Osteocyte (in vitro differentiated cells): ENCODE measurements around the gene CD55. TPM values are rescaled to one million over a fixed set of nuclear protein-coding genes. Genes with fewer than 3 reads are reported as not detected.

Experiments used
- DNase-seq: peaks from one replicate; pipeline ENCODE4 v3.0.0; 2021; ENCODE audit warnings: mixed read lengths; ENCODE audit not compliant: unreplicated experiment; ENCODE audit errors: extremely low spot score
- H3K27ac Mint-ChIP-seq: one replicate; pipeline ENCODE4 v1.8.0; 2021; ENCODE audit warnings: mild to moderate bottlenecking, mixed read lengths; ENCODE audit not compliant: unreplicated experiment
- H3K27me3 Mint-ChIP-seq: one replicate; pipeline ENCODE4 v1.8.0; 2021; ENCODE audit warnings: mixed read lengths; ENCODE audit not compliant: unreplicated experiment
- H3K36me3 Mint-ChIP-seq: one replicate; pipeline ENCODE4 v1.8.0; 2021; ENCODE audit warnings: mixed read lengths; ENCODE audit not compliant: unreplicated experiment
- H3K4me1 Mint-ChIP-seq: one replicate; pipeline ENCODE4 v1.8.0; 2021; ENCODE audit warnings: mixed read lengths; ENCODE audit not compliant: unreplicated experiment
- H3K4me3 Mint-ChIP-seq: one replicate; pipeline ENCODE4 v1.8.0; 2021; ENCODE audit warnings: mild to moderate bottlenecking, moderate library complexity, mixed read lengths; ENCODE audit not compliant: unreplicated experiment
- H3K9me3 Mint-ChIP-seq: one replicate; pipeline ENCODE4 v1.8.0; 2021; ENCODE audit warnings: mixed read lengths; ENCODE audit not compliant: unreplicated experiment
- total RNA-seq: library from RNA; stranded (reverse); gene quantifications from 2 replicates; pipeline ENCODE4 v1.2.1, GENCODE V29; 2021
- TF ChIP-seq, protein P1 (sequence below): fragments of 200-600 bp; sonication (generic); IDR thresholded peaks from 2 replicates; pipeline ENCODE4 v1.5.0; 2021; ENCODE audit warnings: antibody characterized with exemption, mild to moderate bottlenecking, moderate library complexity

CD55 gene
- total RNA-seq, 1 donor from 2014 or later = 3.3 TPM

GRCh38 chr1:207401578-207401977, 80.1 kb downstream of the CD55 start:
- no peak overlapping the region for H3K27ac Mint-ChIP-seq
- DNase-seq = no peak
- H3K4me1 Mint-ChIP-seq = no peaks in the 10 kb centered on the region
- no peaks in the 10 kb centered on the region for H3K36me3 Mint-ChIP-seq
- H3K27me3 Mint-ChIP-seq = peaks cover 7% of the 10 kb centered on the region
- no peaks in the 10 kb centered on the region for H3K9me3 Mint-ChIP-seq
- TF ChIP-seq, protein P1, sequence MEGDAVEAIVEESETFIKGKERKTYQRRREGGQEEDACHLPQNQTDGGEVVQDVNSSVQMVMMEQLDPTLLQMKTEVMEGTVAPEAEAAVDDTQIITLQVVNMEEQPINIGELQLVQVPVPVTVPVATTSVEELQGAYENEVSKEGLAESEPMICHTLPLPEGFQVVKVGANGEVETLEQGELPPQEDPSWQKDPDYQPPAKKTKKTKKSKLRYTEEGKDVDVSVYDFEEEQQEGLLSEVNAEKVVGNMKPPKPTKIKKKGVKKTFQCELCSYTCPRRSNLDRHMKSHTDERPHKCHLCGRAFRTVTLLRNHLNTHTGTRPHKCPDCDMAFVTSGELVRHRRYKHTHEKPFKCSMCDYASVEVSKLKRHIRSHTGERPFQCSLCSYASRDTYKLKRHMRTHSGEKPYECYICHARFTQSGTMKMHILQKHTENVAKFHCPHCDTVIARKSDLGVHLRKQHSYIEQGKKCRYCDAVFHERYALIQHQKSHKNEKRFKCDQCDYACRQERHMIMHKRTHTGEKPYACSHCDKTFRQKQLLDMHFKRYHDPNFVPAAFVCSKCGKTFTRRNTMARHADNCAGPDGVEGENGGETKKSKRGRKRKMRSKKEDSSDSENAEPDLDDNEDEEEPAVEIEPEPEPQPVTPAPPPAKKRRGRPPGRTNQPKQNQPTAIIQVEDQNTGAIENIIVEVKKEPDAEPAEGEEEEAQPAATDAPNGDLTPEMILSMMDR = no peak
- H3K4me3 Mint-ChIP-seq = no peak overlapping the region

DNA sequence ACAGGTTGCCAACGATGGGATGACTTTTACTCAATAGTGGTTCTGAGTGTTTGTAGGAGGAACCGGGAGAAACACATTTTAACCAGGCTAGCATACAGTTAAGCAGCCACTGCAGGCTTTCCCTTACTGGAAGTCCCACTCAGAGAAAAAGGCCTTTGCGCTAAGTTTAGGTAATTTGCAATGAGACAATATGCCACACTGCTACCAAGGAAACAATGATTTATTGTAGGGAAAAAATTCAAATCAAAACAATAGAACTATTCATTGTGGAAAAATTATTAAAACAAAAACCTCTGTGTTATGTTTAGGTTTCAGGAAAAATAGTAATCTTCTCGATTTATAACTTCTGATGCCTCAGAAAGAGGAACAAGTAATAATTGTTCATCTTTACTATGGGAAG, 81.3 kb downstream of the CD55 start:
- Mint-ChIP-seq H3K4me1 (no peaks in the 10 kb centered on the region), H3K9me3 (no peaks in the 10 kb centered on the region), H3K4me3 (no peak overlapping the region), H3K27ac (no peak overlapping the region), H3K36me3 (no peaks in the 10 kb centered on the region), H3K27me3 (peaks cover 8% of the 10 kb centered on the region)
- TF ChIP-seq, protein P1 = no peak
- DNase-seq = no peak

DNA sequence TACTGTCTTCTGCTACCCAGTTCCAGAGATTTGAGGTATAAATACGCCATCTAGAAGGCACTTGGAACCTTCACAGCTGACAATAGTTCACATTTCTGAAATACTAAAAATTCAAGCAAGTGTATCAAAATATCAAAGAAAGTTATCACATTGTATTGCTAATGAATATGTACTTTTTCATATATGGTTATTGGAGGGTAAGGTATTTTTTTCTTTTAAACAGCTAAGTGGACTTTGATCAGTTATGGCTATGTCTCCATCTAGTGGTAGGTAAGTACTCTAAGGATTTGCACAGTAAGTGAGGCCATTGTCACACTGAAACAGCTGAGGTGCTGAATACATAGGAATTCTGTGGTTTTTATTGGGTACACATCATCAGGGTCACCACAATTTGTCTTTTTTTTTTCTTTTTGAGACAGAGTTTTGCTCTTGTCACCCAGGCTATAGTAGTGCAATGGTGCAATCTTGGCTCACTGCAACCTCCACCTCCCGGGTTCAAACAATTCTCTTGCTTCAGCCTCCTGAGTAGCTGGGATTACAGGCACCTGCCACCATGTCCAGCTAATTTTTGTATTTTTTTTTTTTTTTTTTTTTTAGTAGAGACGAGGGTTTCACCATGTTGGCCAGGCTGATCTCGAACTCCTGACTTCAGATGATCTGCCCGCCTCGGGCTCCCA, 83.5 kb downstream of the CD55 start:
- DNase-seq = no peak
- H3K4me3 Mint-ChIP-seq = no peak overlapping the region
- no peak overlapping the region for H3K27ac Mint-ChIP-seq
- no peaks in the 10 kb centered on the region for H3K9me3 Mint-ChIP-seq
- TF ChIP-seq, protein P1 = peak; percentile 82
- peaks cover 8% of the 10 kb centered on the region for H3K27me3 Mint-ChIP-seq
- H3K36me3 Mint-ChIP-seq = no peaks in the 10 kb centered on the region
- H3K4me1 Mint-ChIP-seq = no peaks in the 10 kb centered on the region

DNA sequence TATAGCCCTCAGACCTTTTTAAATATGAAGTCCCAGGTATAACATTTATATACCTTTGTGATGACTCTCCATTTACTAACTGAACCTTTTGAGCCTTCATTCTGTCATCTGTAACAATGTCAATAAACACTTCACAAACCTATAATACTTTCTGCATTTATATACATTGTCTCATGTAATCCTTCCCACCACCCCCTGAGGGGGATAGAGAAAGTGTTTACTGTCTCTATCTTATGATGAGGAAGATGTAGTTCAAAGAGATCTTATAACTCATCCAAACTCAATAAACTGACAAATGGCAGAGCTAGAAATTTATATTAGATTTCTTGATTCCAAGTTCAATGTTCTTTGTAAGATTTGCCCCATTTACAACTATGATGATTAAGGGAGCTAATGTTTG, 84.3 kb downstream of the CD55 start:
- no peak overlapping the region for H3K4me3 Mint-ChIP-seq
- TF ChIP-seq, protein P1 = no peak

DNA sequence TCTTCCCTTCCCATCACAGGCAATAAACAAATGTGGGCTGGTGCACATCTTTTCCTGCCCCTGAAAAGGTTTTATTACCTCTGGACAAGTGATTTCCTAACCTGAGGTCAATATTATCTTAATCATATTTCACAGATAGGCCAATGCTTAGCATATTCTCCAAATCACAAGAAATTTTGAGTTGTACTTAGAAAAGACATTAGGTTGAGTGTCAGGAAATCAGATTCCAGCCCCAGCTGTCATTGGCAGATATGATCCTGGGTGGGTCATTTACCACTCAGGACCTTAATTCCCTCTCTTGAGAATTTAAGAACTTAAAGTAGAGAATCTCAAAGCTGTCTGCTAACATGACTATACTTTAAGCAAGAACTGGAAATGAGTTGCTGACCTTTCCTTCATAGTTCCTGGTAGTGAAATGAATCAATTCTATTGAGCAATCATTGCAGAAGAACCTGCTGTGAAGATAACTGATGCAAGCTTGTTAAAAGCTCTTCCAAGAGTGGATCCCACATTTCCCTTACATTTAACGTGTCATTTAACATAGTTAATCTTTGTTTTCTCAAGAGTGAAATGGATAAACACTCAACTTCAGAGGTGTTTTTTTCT, 86.3 kb downstream of the CD55 start:
- TF ChIP-seq, protein P1 = no peak
- H3K4me1 Mint-ChIP-seq = no peaks in the 10 kb centered on the region
- no peaks in the 10 kb centered on the region for H3K9me3 Mint-ChIP-seq
- DNase-seq = no peak
- H3K36me3 Mint-ChIP-seq = no peaks in the 10 kb centered on the region
- H3K4me3 Mint-ChIP-seq = no peak overlapping the region
- no peak overlapping the region for H3K27ac Mint-ChIP-seq
- H3K27me3 Mint-ChIP-seq = peaks cover 8% of the 10 kb centered on the region

More for the DNA sequence above, 84.3 kb downstream of the CD55 start:
- no peaks in the 10 kb centered on the region for H3K36me3 Mint-ChIP-seq
- no peaks in the 10 kb centered on the region for H3K4me1 Mint-ChIP-seq
- H3K27me3 Mint-ChIP-seq = peaks cover 8% of the 10 kb centered on the region
- no peak overlapping the region for H3K27ac Mint-ChIP-seq
- H3K9me3 Mint-ChIP-seq = no peaks in the 10 kb centered on the region
- no peak for DNase-seq

Other genes with a start within 250 kb of the CD55 start
- gene C4BPB, start 232.8 kb upstream of the CD55 start, total RNA-seq = not detected in 2 replicates
- not detected in 2 replicates for gene C4BPA, start 217.4 kb upstream of the CD55 start, total RNA-seq
- not detected in 2 replicates for gene CR2, start 132.7 kb downstream of the CD55 start, total RNA-seq
- gene CR1, start 174.5 kb downstream of the CD55 start, total RNA-seq = not detected in 2 replicates